GM12878 (cell line): ENCODE results near the gene AFG1L. TPM values are rescaled to one million over a fixed set of nuclear protein-coding genes. Genes with fewer than 3 reads are reported as not detected.

Experiments
- ATAC-seq: fragments of 200-7000 bp; cut with Tn5 transposase; 3 replicates; pipeline ENCODE4 v1.9.1; 2020; ENCODE audit warnings: mild to moderate bottlenecking, moderate library complexity
- BruUV-seq: library from RNA; stranded (reverse); fragments of 400-500 nt; replicated peaks from 2 replicates; lab custom pipeline; 2021; lab: Mats Ljungman, UMichigan
- CTCF ChIA-PET: fragments of 300-600 bp; sonication (Branson Sonifier 250); formaldehyde crosslinking; extraction: SDS; loops from one replicate; lab custom pipeline; 2021; ENCODE audit warnings: inconsistent platforms; lab: Yijun Ruan, JAX
- POLR2A ChIA-PET: fragments of 350-600 bp; formaldehyde crosslinking; extraction: SDS; loops from one replicate; lab custom pipeline; 2021; ENCODE audit warnings: inconsistent platforms; lab: Charles Lee
- RAD21 ChIA-PET: fragments of 300-600 bp; sonication (Branson Sonifier 250); formaldehyde crosslinking; loops from one replicate; lab custom pipeline; 2023; ENCODE audit warnings: antibody characterized with exemption; ENCODE audit not compliant: unreplicated experiment; lab: Charles Lee
- SMC1A ChIA-PET: fragments of 300-600 bp; sonication (Branson Sonifier 250); formaldehyde crosslinking; loops from one replicate; lab custom pipeline; 2023; ENCODE audit not compliant: unreplicated experiment, uncharacterized antibody; lab: Charles Lee
- DNase-seq: peaks from one replicate; pipeline ENCODE4 v3.0.0-alpha.2; 2011; ENCODE audit warnings: low read depth, low spot score
- FAIRE-seq: peaks from 3 replicates; lab custom pipeline; 2011; peaks lifted over from hg19 to GRCh38; lab: Jason Lieb, UNC
- H2AFZ ChIP-seq: 2 replicates; pipeline ENCODE4 v1.6.0; 2011; ENCODE audit warnings: low read depth, low read length, control low read depth; ENCODE audit not compliant: control insufficient read depth
- H3K27ac ChIP-seq: 2 replicates; pipeline ENCODE4 v1.5.1; 2011; ENCODE audit warnings: control low read depth; ENCODE audit not compliant: control insufficient read depth, insufficient read depth
- H3K27me3 ChIP-seq, 2 experiments: replicated peaks in 1 of 2; 2 replicates each; pipeline versions ENCODE4 v1.6.0 to v1.6.1; 2011; ENCODE audit warnings: low read length in 1 of 2; ENCODE audit not compliant: control insufficient read depth in 2 of 2, insufficient read depth in 2 of 2
- H3K36me3 ChIP-seq, 2 experiments: 2 replicates each; pipeline ENCODE4 v1.5.1; 2011; ENCODE audit warnings: low read length in 1 of 2; ENCODE audit not compliant: control insufficient read depth in 2 of 2, insufficient read depth in 2 of 2
- H3K4me1 ChIP-seq: 2 replicates; pipeline ENCODE4 v1.6.1; 2011; ENCODE audit warnings: mild to moderate bottlenecking, low read length, moderate library complexity, mixed read lengths; ENCODE audit not compliant: control insufficient read depth, insufficient read depth
- H3K4me2 ChIP-seq: 2 replicates; pipeline ENCODE4 v1.6.0; 2011; ENCODE audit warnings: control low read depth; ENCODE audit not compliant: control insufficient read depth, insufficient read depth
- H3K4me3 ChIP-seq: fragments of 200-600 bp; sonication (generic); 2 replicates; pipeline ENCODE4 v1.5.1; 2016
- H3K79me2 ChIP-seq: 2 replicates; pipeline ENCODE4 v1.6.0; 2011; ENCODE audit warnings: low read length; ENCODE audit not compliant: control insufficient read depth, insufficient read depth
- H3K9ac ChIP-seq: 2 replicates; pipeline ENCODE4 v1.8.0; 2011; ENCODE audit warnings: low read length, control low read depth, mixed read lengths; ENCODE audit not compliant: control insufficient read depth, insufficient read depth
- H3K9me3 ChIP-seq: replicated peaks from 3 replicates; pipeline ENCODE4 v1.5.1; 2011; ENCODE audit warnings: mild to moderate bottlenecking, low read length; ENCODE audit not compliant: control insufficient read depth, insufficient read depth
- H4K20me1 ChIP-seq: 2 replicates; pipeline ENCODE4 v1.6.0; 2011; ENCODE audit not compliant: control insufficient read depth, insufficient read depth
- CTCF ChIP-seq, 3 experiments: IDR thresholded peaks in 2 of 3; conservative IDR thresholded peaks in 1 of 3; 2 replicates each; pipeline ENCODE4 v1.5.1; 2011; ENCODE audit warnings: low read depth in 3 of 3, low read length in 3 of 3, mild to moderate bottlenecking in 3 of 3, control low read depth in 2 of 3, moderate library complexity in 2 of 3, inconsistent platforms in 1 of 3, mixed read lengths in 1 of 3; ENCODE audit not compliant: control insufficient read depth in 2 of 3, insufficient read depth in 1 of 3; ENCODE audit errors: extremely low read depth in 1 of 3
- ESRRA ChIP-seq: IDR thresholded peaks from 2 replicates; pipeline ENCODE4 v1.6.1; 2012; ENCODE audit warnings: mild to moderate bottlenecking, low read length, improper control_type of control experiment
- HCFC1 ChIP-seq: fragments of 150-350 bp; IDR thresholded peaks from 2 replicates; pipeline ENCODE4 v1.6.1; 2014; ENCODE audit warnings: low read length
- IRF3 ChIP-seq: fragments of 450-650 bp; IDR thresholded peaks from 2 replicates; pipeline ENCODE4 v1.6.1; 2014; ENCODE audit warnings: mild to moderate bottlenecking
- KDM1A ChIP-seq: fragments of 200-600 bp; sonication (generic); IDR thresholded peaks from 2 replicates; pipeline ENCODE4 v1.6.1; 2016; ENCODE audit warnings: borderline replicate concordance
- SIX5 ChIP-seq: IDR thresholded peaks from 2 replicates; pipeline ENCODE4 v1.6.1; 2011; ENCODE audit warnings: mild to moderate bottlenecking, low read depth, low read length, moderate library complexity; ENCODE audit not compliant: severe bottlenecking
- SKIL ChIP-seq: fragments of 450-650 bp; IDR thresholded peaks from 2 replicates; pipeline ENCODE4 v1.6.1; 2017; ENCODE audit warnings: mild to moderate bottlenecking, low read depth, inconsistent platforms; ENCODE audit not compliant: poor library complexity, severe bottlenecking
- SMARCA5 ChIP-seq: fragments of 450-650 bp; IDR thresholded peaks from 2 replicates; pipeline ENCODE4 v1.6.1; 2017; ENCODE audit warnings: mild to moderate bottlenecking
- TCF12 ChIP-seq: IDR thresholded peaks from 2 replicates; pipeline ENCODE4 v1.6.1; 2011; ENCODE audit warnings: low read depth, mild to moderate bottlenecking, low read length
- USF2 ChIP-seq: IDR thresholded peaks from 2 replicates; pipeline ENCODE4 v1.6.1; 2011; ENCODE audit warnings: low read depth, low read length, improper control_type of control experiment, borderline replicate concordance
- ZBTB4 ChIP-seq: fragments of 450-650 bp; formaldehyde crosslinking; IDR thresholded peaks from 2 replicates; pipeline ENCODE4 v1.4.0; 2022; ENCODE audit warnings: mild to moderate bottlenecking, moderate library complexity
- ZNF384 ChIP-seq: IDR thresholded peaks from 2 replicates; pipeline ENCODE4 v1.6.1; 2012; ENCODE audit warnings: low read depth, mild to moderate bottlenecking, low read length, improper control_type of control experiment, borderline replicate concordance
- WGBS: methylation state at CpG from one replicate; pipeline ENCODE4 v1.1.6; 2016; ENCODE audit warnings: low lambda C conversion rate; ENCODE audit not compliant: insufficient replicate concordance, insufficient coverage; ENCODE audit errors: missing lambda C conversion rate; 5-methylcytosine and 5-hydroxymethylcytosine counted together
- in situ Hi-C: fragments of 300-500 bp; cut with MboI; formaldehyde crosslinking; loops from 9 replicates; pipeline ENCODE4 v1.14.3; 2018; ENCODE audit warnings: mixed read lengths
- intact Hi-C: fragments of 100-400 bp; cut with micrococcal nuclease; formaldehyde crosslinking; loops from one replicate; pipeline ENCODE4 v1.14.2; 2022; ENCODE audit not compliant: unreplicated experiment
- polyA plus RNA-seq, 11 experiments: library from polyadenylated mRNA; depleted of rRNA in 4 of 11; unstranded in 6 of 11; stranded (reverse) in 5 of 11; fragments of >200 nt; fragmentation: Nextera tagmentation in 4 of 11; fragmentation: Illumina TruSeq in 1 of 11; extraction: Ambion mirVana in 4 of 11; extraction: Trizol in 1 of 11; gene quantifications; 1 replicate in 1 of 11; 2 replicates in 10 of 11; pipeline versions ENCODE4 v1.2.1 to v1.2.3, GENCODE V29; 2011 to 2016; ENCODE audit warnings: inconsistent platforms in 2 of 11, missing spikeins in 2 of 11, low read depth in 1 of 11
- total RNA-seq, 4 experiments: library from RNA; depleted of rRNA in 3 of 4; stranded (reverse); fragments of >200 nt in 3 of 4; fragmentation: Illumina TruSeq in 1 of 4; extraction: Trizol in 1 of 4; gene quantifications; 2 replicates each; pipeline versions ENCODE4 v1.2.1 to v1.2.3, GENCODE V29; 2013 to 2021

The AFG1L gene
- total and polyA plus RNA-seq, 10 of the 15 experiments (the other 5 are each of a cell fraction or from before 2014, with no cell fraction given) = 2.3 to 9.0 (median 4.3) TPM

GRCh38 chr6:108363889-108364313 lies 69.0 kb downstream of the AFG1L start:
- Histone ChIP-seq H3K4me2 (no peak overlapping the region), H2AFZ (no peak overlapping the region)
- RAD21 ChIA-PET = interaction anchor here (0.6 to 2.5 kb wide), 3 partner anchors 83 to 113 kb away, joined by 3 to 10 read pairs (median 5); partner anchors contain the start of gene SNX3

More at GRCh38 chr6:108363889-108364313, 69.0 kb downstream of the AFG1L start:
- in situ Hi-C loops (no loop called here), intact Hi-C loops (no loop called here)
- no peak for TF ChIP-seq TCF12
- TF ChIP-seq ESRRA = no peak
- TF ChIP-seq KDM1A = no peak
- no peak for TF ChIP-seq SKIL
- TF ChIP-seq ZNF384 = no peak
- no peak for TF ChIP-seq USF2
- TF ChIP-seq ZBTB4 (CRISPR knock-in tag) = no peak
- no peak for TF ChIP-seq SMARCA5
- TF ChIP-seq CTCF (IDR thresholded peaks at IDR 0.05 in 2 of 3, conservative IDR thresholded peaks at IDR 0.05 in 1 of 3; ENCODE audit: control insufficient read depth in 2 of 3, extremely low read depth in 1 of 3, insufficient read depth in 1 of 3, low read depth in 3 of 3, low read length in 3 of 3) = no peak
- no peak for TF ChIP-seq IRF3
- no peak for TF ChIP-seq SIX5
- TF ChIP-seq HCFC1 = no peak
- H3K79me2 ChIP-seq = no peaks in the 10 kb centered on the region
- SMC1A ChIA-PET = interaction anchor here (0.6 to 2.3 kb wide), 8 partner anchors 9 to 148 kb away, joined by 3 to 6 read pairs (median 3); no protein-coding TSS in a partner anchor
- H3K9me3 ChIP-seq = no peaks in the 10 kb centered on the region
- no peak overlapping the region for H3K9ac ChIP-seq
- H3K27me3 ChIP-seq = no peaks in the 10 kb centered on the region
- POLR2A ChIA-PET = interaction anchor here (0.6 kb wide), 1 partner anchor 58 kb away, joined by 3 read pairs; no protein-coding TSS in a partner anchor
- H3K4me1 ChIP-seq = no peaks in the 10 kb centered on the region
- H3K4me3 ChIP-seq = no peak overlapping the region
- WGBS = 20% methylated on average over 6 of the region's 6 CpGs
- CTCF ChIA-PET = interaction anchor here (0.6 to 2.1 kb wide), 6 partner anchors 106 to 546 kb away, joined by 3 to 8 read pairs (median 4); no protein-coding TSS in a partner anchor
- H3K36me3 ChIP-seq = no peaks in the 10 kb centered on the region
- no TSS peak for BruUV-seq
- DNase-seq = no peak
- H4K20me1 ChIP-seq = no peaks in the 10 kb centered on the region
- peak; percentile 72 for FAIRE-seq
- H3K27ac ChIP-seq = no peak overlapping the region
- no peak for ATAC-seq
